Right atrium auricular region (tissue), 2 donors: ENCODE data around the gene ACYP2. TPM values are rescaled to one million over a fixed set of nuclear protein-coding genes. Genes with fewer than 3 reads are reported as not detected.

Source experiments
- total RNA-seq, 2 donors: library from RNA; depleted of rRNA; stranded (reverse); fragments of >200 nt; gene quantifications; one replicate each; pipeline ENCODE4 v1.1.0, GENCODE V29; 2016

ACYP2 gene
- total RNA-seq, 2 donors from 2014 or later, result 32.7 to 48.1 TPM

Other genes starting within 250 kb of the ACYP2 start
- gene PSME4, start 144.6 kb upstream of the ACYP2 start, total RNA-seq, result 10 to 100 TPM; 44.3 to 61.4 TPM
- gene TSPYL6, start 140.6 kb downstream of the ACYP2 start, total RNA-seq, result not detected